HepG2 (cell line): ENCODE results near the gene DHRS1. TPM values are rescaled to one million over a fixed set of nuclear protein-coding genes. Genes with fewer than 3 reads are reported as not detected.

Experiments used
- FOXM1 ChIP-seq: sonication (generic); formaldehyde crosslinking; IDR thresholded peaks from 2 replicates; pipeline ENCODE4 v1.5.0; 2020; ENCODE audit warnings: missing genetic modification reagents
- HOXD1 ChIP-seq: sonication (generic); formaldehyde crosslinking; IDR thresholded peaks from 2 replicates; pipeline ENCODE4 v1.5.0; 2020; ENCODE audit warnings: missing genetic modification reagents
- JDP2 ChIP-seq: sonication (generic); formaldehyde crosslinking; IDR thresholded peaks from 2 replicates; pipeline ENCODE4 v1.8.1; 2022; ENCODE audit warnings: missing genetic modification reagents, borderline replicate concordance
- MBNL3 ChIP-seq: fragments of 250-450 bp; sonication (Bioruptor Pico); conservative IDR thresholded peaks from 2 replicates; pipeline ENCODE4 v1.8.0; 2022; ENCODE audit warnings: mild to moderate bottlenecking, inconsistent platforms
- MIER3 ChIP-seq: IDR thresholded peaks from 2 replicates; pipeline ENCODE4 v1.6.1; 2016; ENCODE audit warnings: missing compliant biosample characterization, borderline replicate concordance
- NR2F1 ChIP-seq, 2 experiments: fragments of 450-650 bp in 1 of 2; formaldehyde crosslinking in 1 of 2; IDR thresholded peaks; 2 replicates each; pipeline versions ENCODE4 v1.5.0 to v1.6.1; 2016 to 2020; ENCODE audit warnings: mild to moderate bottlenecking in 1 of 2, missing compliant biosample characterization in 1 of 2, missing genetic modification reagents in 1 of 2, moderate library complexity in 1 of 2
- NR3C1 ChIP-seq: sonication (generic); formaldehyde crosslinking; IDR thresholded peaks from 2 replicates; pipeline ENCODE4 v1.4.0; 2020; ENCODE audit warnings: missing genetic modification reagents
- PPARG ChIP-seq: conservative IDR thresholded peaks from 2 replicates; pipeline ENCODE4 v1.6.1; 2016; ENCODE audit warnings: missing biosample characterization, missing genetic modification reagents
- ZNF562 ChIP-seq: sonication (generic); formaldehyde crosslinking; IDR thresholded peaks from 2 replicates; pipeline ENCODE4 v1.8.0; 2022; ENCODE audit warnings: missing genetic modification reagents, borderline replicate concordance
- polyA plus RNA-seq, 8 experiments: library from polyadenylated mRNA; depleted of rRNA in 3 of 8; stranded (reverse) in 7 of 8; unstranded in 1 of 8; fragments of >200 nt; fragmentation: Illumina TruSeq in 4 of 8; extraction: Trizol in 4 of 8; gene quantifications; 2 replicates each; pipeline versions ENCODE4 v1.2.1 to v1.2.3, GENCODE V29; 2011 to 2016; ENCODE audit warnings: low read depth in 4 of 8, missing spikeins in 1 of 8, mixed read lengths in 1 of 8; ENCODE audit not compliant: insufficient read depth in 1 of 8
- total RNA-seq, 5 experiments: library from RNA; depleted of rRNA; stranded (reverse); fragments of >200 nt; fragmentation: Illumina TruSeq; extraction: Trizol; gene quantifications; 2 replicates each; pipeline ENCODE4 v1.2.3, GENCODE V29; 2016; ENCODE audit warnings: low read depth in 1 of 5
- TF ChIP-seq, protein P1 (sequence below): IDR thresholded peaks from 2 replicates; pipeline ENCODE4 v1.6.1; 2012; ENCODE audit warnings: low read length, improper control_type of control experiment
- TF ChIP-seq, protein P2 (sequence below): sonication (generic); formaldehyde crosslinking; IDR thresholded peaks from 2 replicates; pipeline ENCODE4 v1.4.0; 2020; ENCODE audit warnings: mild to moderate bottlenecking, missing genetic modification reagents
- TF ChIP-seq, protein P3 (sequence below): fragments of 450-650 bp; IDR thresholded peaks from 2 replicates; pipeline ENCODE4 v1.6.1; 2016
- TF ChIP-seq, protein P4 (sequence below): sonication (generic); formaldehyde crosslinking; IDR thresholded peaks from 2 replicates; pipeline ENCODE4 v1.5.0; 2020; ENCODE audit warnings: missing genetic modification reagents
- TF ChIP-seq, protein P5 (sequence below): IDR thresholded peaks from 2 replicates; pipeline ENCODE4 v1.6.1; 2016; ENCODE audit warnings: low read depth, missing genetic modification reagents, missing compliant biosample characterization

DHRS1 gene
- total and polyA plus RNA-seq, 2 of the 13 experiments (the other 11 are each of a cell fraction or from before 2014, with no cell fraction given): 49.8 to 60.8 TPM

DNA sequence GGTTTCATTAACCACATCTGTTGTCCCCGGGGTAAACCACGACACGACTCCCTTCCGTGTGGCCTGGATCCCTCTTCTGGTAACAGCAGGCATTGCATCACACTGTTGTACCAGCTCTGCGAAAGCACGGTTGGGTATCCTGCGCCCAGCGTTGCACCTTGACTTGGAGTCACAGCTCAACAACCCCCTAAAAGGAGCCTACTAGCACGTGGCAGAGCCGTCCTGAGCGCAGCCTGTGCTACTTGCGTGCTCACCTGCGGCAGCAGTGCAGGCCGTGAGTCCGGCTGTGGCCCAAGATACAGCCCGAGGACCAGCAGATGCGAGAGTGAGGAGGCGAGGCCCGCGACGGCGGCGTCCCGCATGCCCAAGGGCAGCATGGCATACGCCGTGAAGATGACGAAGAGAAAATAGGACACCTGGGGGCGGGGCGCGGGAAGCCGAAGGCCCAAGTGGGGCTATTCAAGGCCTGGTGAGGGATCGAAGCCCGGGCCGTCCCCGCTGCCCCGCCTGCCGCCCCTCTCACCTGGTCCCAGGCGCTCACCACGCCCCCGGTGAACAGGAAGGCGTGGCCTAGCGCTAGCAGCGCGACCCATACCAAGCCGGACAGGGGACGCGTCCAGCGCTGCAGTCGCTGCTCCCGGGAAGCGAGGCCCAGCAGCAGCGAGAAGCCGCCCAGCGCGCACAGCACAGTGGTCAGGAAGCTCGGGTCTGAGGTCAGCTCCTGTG lies 32.9 kb upstream of the DHRS1 start (continued):
- TF ChIP-seq, protein P1, sequence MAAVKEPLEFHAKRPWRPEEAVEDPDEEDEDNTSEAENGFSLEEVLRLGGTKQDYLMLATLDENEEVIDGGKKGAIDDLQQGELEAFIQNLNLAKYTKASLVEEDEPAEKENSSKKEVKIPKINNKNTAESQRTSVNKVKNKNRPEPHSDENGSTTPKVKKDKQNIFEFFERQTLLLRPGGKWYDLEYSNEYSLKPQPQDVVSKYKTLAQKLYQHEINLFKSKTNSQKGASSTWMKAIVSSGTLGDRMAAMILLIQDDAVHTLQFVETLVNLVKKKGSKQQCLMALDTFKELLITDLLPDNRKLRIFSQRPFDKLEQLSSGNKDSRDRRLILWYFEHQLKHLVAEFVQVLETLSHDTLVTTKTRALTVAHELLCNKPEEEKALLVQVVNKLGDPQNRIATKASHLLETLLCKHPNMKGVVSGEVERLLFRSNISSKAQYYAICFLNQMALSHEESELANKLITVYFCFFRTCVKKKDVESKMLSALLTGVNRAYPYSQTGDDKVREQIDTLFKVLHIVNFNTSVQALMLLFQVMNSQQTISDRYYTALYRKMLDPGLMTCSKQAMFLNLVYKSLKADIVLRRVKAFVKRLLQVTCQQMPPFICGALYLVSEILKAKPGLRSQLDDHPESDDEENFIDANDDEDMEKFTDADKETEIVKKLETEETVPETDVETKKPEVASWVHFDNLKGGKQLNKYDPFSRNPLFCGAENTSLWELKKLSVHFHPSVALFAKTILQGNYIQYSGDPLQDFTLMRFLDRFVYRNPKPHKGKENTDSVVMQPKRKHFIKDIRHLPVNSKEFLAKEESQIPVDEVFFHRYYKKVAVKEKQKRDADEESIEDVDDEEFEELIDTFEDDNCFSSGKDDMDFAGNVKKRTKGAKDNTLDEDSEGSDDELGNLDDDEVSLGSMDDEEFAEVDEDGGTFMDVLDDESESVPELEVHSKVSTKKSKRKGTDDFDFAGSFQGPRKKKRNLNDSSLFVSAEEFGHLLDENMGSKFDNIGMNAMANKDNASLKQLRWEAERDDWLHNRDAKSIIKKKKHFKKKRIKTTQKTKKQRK: no peak
- TF ChIP-seq FOXM1 (CRISPR knock-in tag) (no peak), MIER3 (CRISPR knock-in tag) (peak; percentile 48; the same call in 1 of the 2 replicates), PPARG (CRISPR knock-in tag) (0 out of 2 replicates have a peak, but pooled peaks have one; percentile 18), JDP2 (peak; percentile 87; the same call in 1 of the 2 replicates), NR2F1 (CRISPR knock-in tag; IDR thresholded peaks at IDR 0.05) (no peak), MBNL3 (CRISPR knock-in tag) (no peak), HOXD1 (CRISPR knock-in tag) (no peak; the same call in 1 of the 2 replicates), NR3C1 (no peak), ZNF562 (CRISPR knock-in tag) (peak; percentile 93; the same call in 1 of the 2 replicates)
- TF ChIP-seq, protein P2, sequence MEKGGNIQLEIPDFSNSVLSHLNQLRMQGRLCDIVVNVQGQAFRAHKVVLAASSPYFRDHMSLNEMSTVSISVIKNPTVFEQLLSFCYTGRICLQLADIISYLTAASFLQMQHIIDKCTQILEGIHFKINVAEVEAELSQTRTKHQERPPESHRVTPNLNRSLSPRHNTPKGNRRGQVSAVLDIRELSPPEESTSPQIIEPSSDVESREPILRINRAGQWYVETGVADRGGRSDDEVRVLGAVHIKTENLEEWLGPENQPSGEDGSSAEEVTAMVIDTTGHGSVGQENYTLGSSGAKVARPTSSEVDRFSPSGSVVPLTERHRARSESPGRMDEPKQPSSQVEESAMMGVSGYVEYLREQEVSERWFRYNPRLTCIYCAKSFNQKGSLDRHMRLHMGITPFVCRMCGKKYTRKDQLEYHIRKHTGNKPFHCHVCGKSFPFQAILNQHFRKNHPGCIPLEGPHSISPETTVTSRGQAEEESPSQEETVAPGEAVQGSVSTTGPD: no peak
- TF ChIP-seq, protein P3, sequence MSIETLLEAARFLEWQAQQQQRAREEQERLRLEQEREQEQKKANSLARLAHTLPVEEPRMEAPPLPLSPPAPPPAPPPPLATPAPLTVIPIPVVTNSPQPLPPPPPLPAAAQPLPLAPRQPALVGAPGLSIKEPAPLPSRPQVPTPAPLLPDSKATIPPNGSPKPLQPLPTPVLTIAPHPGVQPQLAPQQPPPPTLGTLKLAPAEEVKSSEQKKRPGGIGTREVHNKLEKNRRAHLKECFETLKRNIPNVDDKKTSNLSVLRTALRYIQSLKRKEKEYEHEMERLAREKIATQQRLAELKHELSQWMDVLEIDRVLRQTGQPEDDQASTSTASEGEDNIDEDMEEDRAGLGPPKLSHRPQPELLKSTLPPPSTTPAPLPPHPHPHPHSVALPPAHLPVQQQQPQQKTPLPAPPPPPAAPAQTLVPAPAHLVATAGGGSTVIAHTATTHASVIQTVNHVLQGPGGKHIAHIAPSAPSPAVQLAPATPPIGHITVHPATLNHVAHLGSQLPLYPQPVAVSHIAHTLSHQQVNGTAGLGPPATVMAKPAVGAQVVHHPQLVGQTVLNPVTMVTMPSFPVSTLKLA: 0 out of 2 replicates have a peak, but pooled peaks have one; percentile 6
- TF ChIP-seq, protein P4, sequence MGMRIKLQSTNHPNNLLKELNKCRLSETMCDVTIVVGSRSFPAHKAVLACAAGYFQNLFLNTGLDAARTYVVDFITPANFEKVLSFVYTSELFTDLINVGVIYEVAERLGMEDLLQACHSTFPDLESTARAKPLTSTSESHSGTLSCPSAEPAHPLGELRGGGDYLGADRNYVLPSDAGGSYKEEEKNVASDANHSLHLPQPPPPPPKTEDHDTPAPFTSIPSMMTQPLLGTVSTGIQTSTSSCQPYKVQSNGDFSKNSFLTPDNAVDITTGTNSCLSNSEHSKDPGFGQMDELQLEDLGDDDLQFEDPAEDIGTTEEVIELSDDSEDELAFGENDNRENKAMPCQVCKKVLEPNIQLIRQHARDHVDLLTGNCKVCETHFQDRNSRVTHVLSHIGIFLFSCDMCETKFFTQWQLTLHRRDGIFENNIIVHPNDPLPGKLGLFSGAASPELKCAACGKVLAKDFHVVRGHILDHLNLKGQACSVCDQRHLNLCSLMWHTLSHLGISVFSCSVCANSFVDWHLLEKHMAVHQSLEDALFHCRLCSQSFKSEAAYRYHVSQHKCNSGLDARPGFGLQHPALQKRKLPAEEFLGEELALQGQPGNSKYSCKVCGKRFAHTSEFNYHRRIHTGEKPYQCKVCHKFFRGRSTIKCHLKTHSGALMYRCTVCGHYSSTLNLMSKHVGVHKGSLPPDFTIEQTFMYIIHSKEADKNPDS (CRISPR knock-in tag): peak; percentile 95; the same call in 1 of the 2 replicates
- TF ChIP-seq, protein P5, sequence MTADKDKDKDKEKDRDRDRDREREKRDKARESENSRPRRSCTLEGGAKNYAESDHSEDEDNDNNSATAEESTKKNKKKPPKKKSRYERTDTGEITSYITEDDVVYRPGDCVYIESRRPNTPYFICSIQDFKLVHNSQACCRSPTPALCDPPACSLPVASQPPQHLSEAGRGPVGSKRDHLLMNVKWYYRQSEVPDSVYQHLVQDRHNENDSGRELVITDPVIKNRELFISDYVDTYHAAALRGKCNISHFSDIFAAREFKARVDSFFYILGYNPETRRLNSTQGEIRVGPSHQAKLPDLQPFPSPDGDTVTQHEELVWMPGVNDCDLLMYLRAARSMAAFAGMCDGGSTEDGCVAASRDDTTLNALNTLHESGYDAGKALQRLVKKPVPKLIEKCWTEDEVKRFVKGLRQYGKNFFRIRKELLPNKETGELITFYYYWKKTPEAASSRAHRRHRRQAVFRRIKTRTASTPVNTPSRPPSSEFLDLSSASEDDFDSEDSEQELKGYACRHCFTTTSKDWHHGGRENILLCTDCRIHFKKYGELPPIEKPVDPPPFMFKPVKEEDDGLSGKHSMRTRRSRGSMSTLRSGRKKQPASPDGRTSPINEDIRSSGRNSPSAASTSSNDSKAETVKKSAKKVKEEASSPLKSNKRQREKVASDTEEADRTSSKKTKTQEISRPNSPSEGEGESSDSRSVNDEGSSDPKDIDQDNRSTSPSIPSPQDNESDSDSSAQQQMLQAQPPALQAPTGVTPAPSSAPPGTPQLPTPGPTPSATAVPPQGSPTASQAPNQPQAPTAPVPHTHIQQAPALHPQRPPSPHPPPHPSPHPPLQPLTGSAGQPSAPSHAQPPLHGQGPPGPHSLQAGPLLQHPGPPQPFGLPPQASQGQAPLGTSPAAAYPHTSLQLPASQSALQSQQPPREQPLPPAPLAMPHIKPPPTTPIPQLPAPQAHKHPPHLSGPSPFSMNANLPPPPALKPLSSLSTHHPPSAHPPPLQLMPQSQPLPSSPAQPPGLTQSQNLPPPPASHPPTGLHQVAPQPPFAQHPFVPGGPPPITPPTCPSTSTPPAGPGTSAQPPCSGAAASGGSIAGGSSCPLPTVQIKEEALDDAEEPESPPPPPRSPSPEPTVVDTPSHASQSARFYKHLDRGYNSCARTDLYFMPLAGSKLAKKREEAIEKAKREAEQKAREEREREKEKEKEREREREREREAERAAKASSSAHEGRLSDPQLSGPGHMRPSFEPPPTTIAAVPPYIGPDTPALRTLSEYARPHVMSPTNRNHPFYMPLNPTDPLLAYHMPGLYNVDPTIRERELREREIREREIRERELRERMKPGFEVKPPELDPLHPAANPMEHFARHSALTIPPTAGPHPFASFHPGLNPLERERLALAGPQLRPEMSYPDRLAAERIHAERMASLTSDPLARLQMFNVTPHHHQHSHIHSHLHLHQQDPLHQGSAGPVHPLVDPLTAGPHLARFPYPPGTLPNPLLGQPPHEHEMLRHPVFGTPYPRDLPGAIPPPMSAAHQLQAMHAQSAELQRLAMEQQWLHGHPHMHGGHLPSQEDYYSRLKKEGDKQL (CRISPR knock-in tag): no peak; the same call in 1 of the 2 replicates
